GM18909 (cell line): ENCODE measurements around the gene CHTF18.
"Not testable (repeated sequence)": the region's sequence is repeated elsewhere in the genome, so short reads cannot be mapped to it uniquely, and the experiment has no call there.

ENCODE experiments used
- ATAC-seq: cut with Tn5 transposase; IDR thresholded peaks from one replicate; pipeline ENCODE4 v1.9.1; 2021; ENCODE audit warnings: mild to moderate bottlenecking; ENCODE audit not compliant: unreplicated experiment, poor library complexity

CHTF18 gene

DNA sequence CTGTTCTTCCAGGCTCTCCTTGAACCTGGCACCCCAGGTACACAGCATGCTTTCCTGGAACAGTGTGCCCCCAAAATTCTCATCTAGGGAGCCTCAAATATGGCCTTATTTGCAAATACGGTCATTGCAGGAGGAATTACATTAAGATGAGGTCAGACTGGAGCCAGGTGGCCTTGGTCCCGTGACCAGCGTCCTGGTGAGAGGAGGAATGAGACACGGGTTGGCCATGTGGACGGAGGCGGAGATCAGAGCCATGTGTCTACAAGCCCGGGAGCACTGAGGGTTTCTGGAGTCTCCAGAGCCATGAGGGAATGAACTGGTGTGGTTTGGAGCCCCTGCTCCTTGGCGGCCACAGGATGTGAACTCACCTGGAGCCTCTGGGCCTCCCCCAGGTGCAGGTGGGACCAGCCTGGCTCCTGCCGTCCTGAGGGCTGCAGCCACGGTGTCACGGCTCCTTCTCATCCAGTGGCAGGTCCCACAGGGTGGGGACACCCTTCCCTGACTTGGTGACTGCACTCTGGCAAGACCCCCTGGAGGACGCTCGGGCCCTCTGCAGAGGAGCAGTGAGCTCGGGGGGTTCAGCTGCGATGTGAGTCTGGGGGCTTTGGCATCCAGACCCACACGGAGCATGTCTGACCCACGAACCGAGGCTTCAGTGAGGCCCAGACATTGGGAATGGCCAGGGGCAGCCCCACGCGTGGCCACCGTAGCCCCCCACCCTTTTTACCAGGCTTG is 33.9 kb downstream of the CHTF18 start:
- no peak for ATAC-seq

DNA sequence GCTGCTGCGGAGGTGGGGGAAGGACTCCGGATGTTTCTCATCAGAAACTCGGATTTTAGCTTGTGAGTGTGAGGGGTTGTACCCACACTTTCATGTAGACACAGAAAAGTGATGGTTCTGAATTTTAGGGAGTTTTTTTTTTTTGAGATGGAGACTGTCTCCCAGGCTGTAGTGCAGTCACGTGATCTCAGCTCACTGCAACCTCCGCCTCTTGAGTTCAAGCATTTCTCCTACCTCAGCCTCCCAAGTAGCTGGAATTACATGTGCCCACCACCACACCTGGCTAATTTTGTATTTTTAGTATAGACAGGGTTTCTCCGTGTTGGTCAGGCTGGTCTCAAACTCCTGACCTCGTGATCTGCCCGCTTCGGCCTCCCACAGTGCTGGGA is 34.5 kb downstream of the CHTF18 start:
- no peak for ATAC-seq

DNA sequence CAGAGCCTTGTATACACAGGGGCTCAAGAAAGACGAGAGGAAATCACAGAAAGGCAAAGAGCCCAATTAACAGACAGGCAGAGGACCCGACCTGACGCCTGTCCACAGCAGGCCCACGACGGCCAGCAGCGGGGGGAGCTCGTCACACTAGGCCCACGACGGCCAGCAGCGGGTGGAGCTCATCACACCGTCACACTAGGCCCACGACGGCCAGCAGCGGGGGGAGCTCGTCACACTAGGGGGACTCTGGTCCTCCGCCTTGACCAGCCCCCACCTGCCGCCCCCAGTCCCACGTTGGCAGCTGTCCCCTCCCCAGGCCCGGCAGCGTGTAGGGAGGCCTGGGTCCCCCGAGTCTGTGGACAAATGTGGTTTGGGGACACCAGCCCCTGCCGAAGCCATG is 35.8 kb downstream of the CHTF18 start:
- no peak for ATAC-seq

DNA sequence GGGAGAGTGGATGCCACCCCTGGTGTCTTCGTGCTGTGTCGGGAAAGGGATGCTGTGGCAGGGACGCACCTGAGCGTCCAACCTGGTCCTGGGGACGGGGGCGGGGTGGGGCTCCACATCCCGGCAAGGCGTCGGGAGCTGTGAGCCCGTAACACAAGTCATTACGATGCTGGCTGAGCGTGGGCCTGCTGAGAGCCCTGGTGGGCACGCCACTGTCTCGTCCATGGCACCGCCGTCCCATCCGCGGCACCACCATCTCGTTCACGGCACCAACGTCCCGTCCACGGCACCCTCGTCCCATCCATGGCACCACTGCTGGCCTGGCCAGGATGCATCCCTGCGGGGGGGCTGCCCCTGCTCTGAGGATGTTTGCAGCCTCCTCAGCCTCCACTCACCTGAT is 36.2 kb downstream of the CHTF18 start:
- ATAC-seq = no peak

DNA sequence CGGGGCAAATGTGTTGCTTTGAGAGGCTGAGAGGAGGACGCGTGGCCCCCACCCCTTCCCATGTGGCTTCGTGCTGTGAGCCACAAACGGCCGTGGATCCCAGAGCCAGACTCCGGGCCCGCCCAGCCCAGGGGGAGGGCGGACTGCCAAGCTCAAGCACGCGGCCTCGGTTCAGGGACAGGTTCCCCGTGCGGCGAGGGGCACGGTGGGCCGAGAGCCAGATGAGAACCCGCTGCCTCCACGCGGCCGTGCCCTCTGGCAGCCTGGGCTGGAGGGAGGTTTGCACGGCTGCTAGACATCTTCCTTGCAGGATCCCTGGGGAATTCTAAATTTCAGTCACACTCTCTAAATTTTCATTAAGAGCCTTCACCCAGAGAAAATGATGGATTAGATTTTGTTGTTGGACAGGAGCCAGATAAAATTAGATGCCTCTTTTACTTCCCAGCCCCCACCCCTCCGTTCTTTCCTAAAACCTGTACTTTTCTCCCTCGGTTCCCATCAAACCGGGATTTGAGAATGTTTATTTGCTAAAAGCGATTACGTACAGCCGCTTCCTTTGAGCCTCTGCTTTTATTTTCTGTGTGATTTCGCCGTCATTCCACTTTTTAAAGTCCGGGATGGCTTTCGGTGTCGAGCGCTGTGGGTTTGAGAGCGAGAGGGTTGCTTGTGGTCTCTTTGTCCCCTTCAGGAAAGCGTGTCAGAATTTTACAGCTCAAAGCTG is 37.1 kb downstream of the CHTF18 start:
- no peak for ATAC-seq

DNA sequence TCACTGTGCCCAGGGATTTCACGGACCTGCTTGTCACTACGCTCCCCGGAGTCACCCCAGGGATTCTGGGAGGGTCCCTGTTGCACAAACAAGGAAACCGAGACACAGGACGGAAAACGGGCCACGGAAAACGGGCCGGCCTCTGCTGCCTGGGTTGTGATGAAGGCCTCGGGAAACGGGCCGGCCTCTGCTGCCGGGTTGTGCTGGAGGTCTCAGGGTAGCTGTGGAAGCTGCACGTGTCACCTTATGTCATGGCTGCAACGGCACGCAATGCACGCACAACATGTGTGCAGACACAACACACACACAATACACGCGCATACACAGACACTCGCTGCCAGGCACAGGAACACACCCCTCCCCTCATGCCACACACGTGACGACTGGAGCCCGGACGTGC is 39.1 kb downstream of the CHTF18 start:
- ATAC-seq = no peak

DNA sequence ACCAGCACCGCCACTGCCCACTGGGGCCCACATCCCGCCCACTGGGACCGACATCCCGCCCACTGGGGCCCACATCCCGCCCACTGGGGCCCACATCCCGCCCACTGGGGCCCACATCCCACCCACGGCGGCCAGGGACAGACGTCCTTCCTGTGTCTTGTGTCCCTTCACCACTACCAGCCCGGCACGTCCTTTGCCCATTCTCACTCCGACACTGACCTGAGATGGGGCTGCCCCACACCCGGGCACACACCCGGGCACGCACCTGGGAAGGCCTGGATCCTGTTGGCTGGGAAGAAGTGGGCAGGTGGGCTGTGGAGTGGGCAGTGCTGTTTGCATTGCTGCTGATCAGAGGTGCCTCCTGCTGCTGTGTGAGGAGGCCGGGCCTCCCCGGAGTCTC is 40.5 kb downstream of the CHTF18 start:
- no peak for ATAC-seq

DNA sequence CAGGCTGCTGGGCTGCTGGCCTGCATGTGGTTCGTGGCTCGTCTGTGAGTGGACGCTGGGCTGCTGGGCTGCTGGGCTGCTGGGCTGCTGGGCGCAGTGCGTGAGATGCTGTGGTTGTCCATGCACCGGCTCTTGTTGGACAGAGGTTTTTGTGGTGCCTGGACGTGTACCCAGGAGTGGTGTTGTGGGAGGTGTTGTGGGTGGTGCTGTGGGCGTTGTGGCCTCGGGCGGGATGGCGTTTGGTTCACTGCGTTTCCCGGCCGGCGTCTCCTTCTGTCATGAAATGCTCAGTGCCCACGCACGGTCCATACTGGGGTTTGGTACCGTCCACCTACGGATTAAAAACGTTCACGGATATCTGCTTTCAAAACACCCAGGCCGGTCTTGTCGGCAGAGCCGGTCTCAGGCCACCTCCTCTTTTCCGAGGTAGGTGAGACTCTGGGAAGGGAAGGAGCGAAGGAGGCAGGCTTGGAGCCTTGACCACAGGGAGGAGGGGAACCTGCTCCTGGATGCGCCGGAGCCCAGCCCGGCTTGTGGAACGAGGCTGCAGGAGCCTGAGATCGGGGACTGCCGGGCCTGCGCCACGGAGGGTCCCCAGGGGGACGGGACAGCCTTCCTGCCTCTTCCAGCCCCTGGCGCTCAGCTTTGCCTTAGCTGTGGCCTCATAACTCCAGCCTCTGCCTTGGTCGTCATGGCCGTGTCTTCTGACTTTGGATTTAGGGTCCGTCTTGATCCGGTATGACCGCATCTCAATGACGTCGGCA is 41.9 kb downstream of the CHTF18 start:
- ATAC-seq = no peak

DNA sequence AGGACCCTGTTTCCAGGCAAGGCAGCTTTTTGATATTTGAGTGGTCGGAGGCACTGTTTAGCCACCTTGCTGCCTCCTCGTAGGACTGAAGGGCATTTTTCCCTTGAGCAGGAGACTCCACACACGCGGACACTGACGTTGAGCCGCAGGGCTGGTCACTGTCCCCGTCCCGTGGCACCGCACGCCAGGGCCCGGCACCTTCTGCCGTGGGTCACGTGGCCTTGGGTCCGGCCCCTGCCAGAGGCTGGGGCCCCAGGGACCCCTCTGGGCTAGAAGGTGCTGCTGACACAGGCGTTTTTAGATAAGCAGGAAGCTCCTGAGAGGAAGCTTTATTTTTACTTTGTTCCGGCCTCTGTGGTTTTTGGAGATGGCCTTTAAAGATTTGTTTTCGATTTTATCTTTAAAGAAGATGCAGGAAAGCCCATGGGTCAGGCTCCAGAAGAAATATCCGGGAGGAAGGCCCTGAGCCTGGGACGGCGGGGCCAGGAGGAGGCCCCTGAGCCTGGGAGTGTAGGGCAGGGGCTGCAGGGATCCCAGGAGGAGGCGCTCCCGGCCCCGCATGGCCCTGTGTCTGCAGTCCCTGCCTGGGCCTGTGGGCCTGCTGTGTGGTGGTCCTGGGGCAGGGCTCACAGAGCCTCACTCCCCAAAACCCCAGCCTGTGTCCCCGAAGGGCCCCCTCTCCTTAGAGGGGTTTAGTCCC is 42.6 kb downstream of the CHTF18 start:
- no peak for ATAC-seq

DNA sequence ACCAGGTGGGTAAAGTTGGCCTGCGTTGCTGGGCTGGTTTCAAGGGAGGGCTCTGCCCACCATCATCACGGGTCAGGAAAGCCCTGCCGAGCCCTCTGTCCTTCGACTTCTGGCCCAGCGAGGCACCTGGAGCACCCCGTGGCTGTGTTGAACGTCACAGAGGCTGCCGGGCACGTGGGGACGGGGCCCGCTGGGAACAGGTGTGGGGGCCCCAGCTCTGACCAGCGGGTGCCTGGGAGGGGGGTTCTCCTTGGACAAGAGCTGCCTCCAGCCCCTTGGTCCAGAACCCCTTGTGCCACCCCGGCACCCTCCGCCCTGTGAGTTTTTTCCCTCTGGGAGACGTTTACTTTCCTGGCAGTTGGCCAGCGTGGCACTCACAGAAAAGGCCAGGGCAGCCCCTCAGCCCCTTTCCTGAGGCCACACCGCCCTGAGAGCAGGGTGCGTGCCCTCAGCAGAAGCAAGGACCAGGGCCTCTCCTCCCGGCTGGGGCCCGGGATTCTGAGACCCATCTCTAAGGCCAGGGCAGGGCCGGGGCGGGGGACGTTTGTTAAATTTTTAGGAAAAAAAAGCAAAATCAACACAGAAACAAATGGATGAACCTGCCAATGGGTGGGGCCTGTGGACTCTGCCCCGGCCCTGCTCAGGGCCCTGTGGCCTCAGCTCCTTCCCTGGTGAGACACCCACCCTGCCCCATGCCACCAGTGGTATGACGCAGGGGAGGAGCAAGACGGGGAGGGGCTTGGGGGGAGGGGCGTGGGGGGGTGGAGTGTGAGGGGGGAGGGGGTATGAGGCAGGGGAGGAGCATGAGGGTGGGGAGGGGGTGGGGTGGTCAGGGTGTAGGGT is 43.4 kb downstream of the CHTF18 start:
- no peak for ATAC-seq

DNA sequence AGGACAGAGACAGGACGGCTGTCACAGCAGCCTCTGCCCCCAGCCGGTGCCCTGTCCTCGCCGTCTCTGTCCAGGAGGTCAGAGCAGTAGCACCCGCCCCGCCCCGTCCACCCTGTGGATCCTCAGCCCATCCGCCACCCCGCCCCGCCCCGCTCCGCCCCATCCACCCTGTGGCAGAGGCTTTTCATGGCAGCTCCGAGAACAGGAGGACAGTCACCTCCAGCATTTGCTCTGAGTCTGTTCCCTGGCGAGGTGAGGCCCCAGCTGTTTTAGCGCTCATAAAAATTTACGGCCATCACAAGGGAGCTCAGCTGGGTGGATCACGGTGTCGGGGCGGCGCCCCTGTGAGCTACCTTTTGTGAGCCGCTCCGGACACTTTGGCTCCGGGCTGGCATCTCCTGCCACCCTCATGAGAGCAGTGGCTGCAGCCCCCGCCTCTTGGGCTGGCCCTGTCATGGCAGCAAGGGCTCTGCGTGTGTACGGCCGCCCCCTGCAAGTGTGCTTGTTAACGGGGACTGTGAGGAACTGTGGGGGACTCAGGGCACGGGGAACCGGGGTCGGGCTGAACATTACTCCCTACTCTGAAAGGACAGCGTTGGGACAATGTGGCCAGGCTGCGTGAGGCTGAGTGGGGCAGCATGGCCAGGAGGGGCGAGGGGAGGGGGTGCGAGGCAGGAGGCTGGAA is 44.4 kb downstream of the CHTF18 start:
- ATAC-seq = no peak

DNA sequence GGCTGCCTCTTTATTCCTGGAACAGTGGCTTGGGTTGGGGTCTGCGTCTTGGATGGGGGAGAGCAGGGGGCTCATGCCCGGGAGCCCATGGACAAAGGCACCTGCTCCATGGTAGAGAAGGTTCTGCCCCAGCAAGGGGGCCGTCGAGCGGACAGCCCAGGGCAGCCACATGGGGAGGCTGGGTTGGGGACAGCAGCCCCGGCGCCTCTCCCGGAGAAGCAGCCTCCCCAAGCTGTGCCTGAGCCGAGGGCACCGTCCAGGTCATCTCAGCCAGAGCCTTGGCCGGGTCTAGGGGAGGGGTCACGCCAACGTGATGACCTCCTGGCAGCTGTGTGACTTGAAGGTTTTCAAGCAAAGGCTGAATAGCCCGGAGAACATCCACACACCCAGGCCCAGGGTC is 45.0 kb downstream of the CHTF18 start:
- no peak for ATAC-seq

DNA sequence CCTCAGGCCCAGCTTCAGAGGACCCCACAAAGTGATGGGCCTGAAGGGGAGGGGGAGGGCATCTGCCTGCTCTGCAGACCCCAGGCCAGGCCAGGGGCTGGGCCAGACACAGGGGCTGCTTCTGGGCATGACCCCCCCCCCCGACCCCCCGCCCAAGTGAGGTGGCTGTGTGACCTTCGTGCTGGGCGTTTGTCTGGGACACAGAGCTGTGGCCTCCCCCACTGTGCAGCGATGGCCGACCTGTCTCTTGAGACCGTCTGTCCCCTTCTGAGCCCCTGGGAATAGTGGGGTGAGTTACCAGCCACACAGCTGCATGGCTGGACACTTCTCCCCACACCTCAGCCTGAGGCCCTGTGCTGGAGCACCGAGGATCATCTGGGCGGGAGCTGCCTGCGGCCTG is 47.0 kb downstream of the CHTF18 start:
- no peak for ATAC-seq

DNA sequence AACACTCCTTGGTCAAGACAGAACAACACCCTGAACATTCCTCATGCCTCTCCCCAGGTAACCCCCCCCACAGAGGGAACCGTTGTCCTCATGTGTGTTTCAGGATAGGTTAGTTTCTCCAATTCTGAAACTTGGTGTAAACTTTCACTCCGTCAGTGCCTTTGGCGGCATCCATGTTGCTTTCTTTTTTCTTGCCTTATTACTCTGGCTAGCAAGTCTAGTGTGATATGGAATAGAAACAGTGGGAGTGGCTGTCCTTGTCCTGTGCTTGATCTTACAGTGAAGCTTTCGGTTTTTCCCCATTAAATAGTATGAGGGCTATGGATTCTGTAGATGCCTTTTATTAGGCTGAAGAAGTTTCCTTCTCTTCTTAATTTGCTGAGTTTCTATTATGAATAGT is 47.8 kb downstream of the CHTF18 start:
- no peak for ATAC-seq

DNA sequence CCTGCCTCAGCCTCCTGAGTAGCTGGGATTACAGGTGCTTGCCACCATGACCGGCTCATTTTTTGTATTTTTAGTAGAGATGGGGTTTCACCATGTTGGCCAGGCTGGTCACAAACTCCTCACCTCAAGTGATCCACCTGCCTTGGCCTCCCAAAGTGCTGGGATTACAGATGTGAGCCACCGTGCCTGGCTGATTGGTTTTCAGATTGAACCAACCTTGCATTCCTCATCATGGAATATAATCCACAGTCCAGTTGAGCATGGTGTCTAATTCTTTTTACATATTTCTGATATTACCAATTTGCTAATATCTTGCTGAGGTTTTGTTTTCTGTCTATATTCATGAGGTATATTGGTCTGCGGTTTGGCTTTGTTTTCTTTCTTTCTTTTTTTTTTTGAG is 48.4 kb downstream of the CHTF18 start:
- not testable (repeated sequence) for ATAC-seq

DNA sequence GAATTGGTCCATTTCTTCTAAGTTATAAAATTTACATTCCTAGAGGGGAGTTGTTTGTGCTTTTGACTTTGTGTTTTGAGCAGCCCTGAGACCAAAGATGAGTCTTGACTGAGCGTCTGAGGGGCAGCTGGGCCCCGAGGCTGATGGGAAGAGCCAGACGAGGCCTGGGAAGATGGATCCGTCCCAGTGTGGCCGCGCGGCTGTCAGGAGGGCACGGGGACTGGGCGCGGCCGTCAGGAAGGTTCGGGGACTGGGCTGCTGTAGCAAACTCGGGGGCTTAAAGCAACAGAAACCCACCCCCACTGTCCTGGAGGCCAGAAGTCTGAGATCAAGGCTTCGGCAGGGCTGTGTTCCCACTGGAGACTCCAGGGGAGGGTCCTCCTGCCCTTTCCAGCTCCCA is 50.3 kb downstream of the CHTF18 start:
- no peak for ATAC-seq

DNA sequence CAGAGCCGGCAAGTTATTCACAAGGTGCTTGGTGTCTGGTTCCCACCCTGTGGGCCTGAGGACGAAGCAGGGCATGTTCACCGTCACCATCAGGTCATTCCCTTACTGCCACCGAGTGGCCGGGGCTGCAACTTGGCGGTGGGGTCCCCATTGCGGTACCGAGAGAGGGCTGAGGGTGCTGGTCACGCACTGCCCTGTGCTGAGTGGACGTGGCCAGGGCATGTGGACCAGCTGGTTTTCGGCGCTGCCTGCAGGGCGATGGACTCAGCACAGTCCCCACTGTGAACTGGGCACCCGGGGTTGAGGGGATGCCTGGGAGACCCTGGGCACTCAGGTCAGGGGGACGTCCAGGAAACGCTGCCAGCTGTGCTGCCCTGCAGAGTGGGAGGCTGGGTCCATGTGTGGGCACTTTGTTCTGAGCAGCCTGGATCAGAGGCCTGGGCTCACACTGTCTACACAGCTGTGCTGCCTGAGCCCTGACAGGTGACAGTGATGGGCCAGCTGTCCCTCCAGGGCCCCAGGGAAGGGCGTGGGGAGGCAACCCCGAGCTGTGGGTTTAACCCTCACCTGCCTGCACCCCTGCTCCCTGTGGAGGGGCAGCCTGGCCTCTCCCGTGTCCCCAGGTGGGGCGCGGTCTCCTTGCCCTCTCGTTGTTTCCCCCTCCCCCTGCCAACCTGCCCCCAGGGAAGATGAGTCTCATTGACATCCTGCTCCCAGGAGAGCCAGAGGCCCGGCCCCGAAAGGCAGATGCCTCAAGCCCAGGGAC is 51.4 kb downstream of the CHTF18 start:
- no peak for ATAC-seq

DNA sequence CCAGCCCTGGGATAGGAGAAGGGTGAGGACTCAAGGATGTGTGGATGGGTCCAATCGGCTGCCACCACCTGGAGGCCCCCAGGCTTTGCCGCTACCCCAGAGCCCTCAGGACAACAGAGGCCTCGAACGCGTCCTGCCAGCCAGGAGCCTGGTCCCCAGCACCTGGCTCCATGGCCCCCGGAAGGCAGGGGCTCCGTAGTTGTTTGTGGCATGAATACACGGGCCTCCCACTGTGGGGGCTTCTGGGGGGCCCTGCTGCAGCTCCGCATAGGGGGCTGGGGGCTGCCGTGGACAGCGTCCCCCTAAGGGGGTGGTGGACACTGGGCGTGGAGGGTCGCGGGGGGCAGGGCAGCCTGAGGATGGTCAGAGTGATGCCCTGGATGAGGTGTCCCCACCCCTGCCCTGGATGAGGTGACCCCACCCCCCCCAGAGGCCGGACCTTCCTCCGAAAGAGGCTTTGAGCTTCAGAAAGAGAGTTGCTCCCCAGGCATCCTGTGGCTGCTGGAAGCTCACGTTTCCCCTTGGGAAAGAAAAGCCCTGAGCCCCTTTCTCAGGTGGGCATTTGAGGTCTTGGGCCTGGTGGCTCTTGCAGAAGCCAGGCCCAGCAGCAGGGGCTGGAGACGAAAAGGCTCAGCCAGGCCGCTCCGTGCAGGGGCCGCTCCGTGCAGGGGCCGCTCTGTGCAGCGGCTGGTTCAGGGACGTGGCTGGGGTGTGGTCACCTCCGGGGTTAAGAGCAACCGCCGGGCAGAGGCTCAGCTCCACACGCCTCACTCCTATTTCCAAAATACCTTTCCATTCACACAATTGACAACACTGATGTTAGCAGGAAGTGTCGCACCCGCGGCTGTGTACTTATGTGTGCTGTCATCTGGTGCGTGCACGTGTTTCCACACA is 52.4 kb downstream of the CHTF18 start:
- ATAC-seq = no peak
